Activated T-cell treated with anti-CD3 and anti-CD28 coated beads, Interleukin-2, amount 50 U/mL, for 24 hours (primary cell): ENCODE measurements around the gene MAML1.

Experiments
- DNase-seq: peaks from one replicate; pipeline ENCODE4 v3.0.0-alpha.2; 2020
- H3K27ac Mint-ChIP-seq: 2 replicates; pipeline ENCODE4 v1.8.0; 2020; ENCODE audit warnings: mild to moderate bottlenecking, mixed read lengths
- H3K27me3 Mint-ChIP-seq: 2 replicates; pipeline ENCODE4 v1.8.0; 2020; ENCODE audit warnings: mixed read lengths
- H3K36me3 Mint-ChIP-seq: 2 replicates; pipeline ENCODE4 v1.8.0; 2020; ENCODE audit warnings: low read depth, mixed read lengths
- H3K4me1 Mint-ChIP-seq: 2 replicates; pipeline ENCODE4 v1.8.0; 2020; ENCODE audit warnings: low read depth, mixed read lengths
- H3K4me3 Mint-ChIP-seq: 2 replicates; pipeline ENCODE4 v1.8.0; 2020; ENCODE audit warnings: mild to moderate bottlenecking, moderate library complexity, mixed read lengths
- H3K9me3 Mint-ChIP-seq: 2 replicates; pipeline ENCODE4 v1.8.0; 2020; ENCODE audit warnings: mixed read lengths

Gene MAML1

DNA sequence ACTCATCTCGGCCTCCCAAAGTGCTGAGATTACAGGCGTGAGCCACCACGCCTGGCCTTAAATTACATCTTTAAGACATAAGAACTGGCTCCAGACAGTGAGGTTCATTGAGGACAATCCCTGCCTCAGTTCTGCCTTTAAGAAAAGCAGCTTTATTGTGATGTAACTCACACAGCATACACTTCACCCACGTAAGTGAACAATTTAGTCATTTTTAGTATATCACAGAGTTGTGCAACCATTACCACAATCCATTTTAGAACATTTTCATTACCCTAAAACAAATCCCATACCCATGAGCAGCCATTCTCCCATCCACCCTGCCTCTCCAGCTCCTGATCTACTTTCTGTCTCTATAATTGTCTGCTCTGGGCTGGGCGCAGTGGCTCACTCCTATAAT, 37.2 kb downstream of the MAML1 start:
- no peaks in the 10 kb centered on the region for H3K27me3 Mint-ChIP-seq
- H3K27ac Mint-ChIP-seq: no peak overlapping the region
- no peak for DNase-seq
- no peak overlapping the region for H3K4me3 Mint-ChIP-seq
- peaks cover 44% of the 10 kb centered on the region for H3K4me1 Mint-ChIP-seq
- H3K36me3 Mint-ChIP-seq: peaks cover 98% of the 10 kb centered on the region
- no peaks in the 10 kb centered on the region for H3K9me3 Mint-ChIP-seq

DNA sequence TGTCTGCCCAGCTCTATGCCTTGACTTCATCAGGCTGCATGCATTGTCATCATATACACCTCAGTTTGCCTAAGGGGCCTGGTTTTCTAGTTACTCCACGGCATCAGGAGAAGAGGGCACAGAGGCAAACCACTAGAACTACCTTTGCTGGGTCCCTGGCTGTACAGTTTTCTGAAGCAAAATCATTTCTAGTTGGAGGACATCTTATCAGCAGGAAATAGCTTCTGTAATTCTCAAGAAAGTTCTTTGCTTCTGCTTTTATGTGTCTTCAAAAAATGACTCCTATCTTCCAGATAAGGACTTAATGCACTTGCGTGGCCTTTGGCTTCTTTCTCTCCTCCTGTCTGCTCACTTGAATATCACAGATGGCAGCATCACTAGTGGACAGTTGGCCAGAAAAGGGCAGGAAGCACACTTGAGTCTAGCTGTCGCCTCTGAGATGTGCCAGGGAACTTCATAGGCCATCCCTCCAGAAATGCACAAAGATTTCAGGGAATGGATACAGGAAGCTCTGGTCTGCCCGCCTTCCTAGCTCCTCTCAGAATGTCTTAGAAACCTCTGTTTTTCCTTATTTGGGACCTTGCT, 38.8 kb downstream of the MAML1 start:
- H3K36me3 Mint-ChIP-seq: peaks cover 98% of the 10 kb centered on the region
- peaks cover 28% of the 10 kb centered on the region for H3K4me1 Mint-ChIP-seq
- no peaks in the 10 kb centered on the region for H3K27me3 Mint-ChIP-seq
- H3K27ac Mint-ChIP-seq: peak overlapping the region; percentile 42
- H3K4me3 Mint-ChIP-seq: no peak overlapping the region
- DNase-seq: no peak
- no peaks in the 10 kb centered on the region for H3K9me3 Mint-ChIP-seq

DNA sequence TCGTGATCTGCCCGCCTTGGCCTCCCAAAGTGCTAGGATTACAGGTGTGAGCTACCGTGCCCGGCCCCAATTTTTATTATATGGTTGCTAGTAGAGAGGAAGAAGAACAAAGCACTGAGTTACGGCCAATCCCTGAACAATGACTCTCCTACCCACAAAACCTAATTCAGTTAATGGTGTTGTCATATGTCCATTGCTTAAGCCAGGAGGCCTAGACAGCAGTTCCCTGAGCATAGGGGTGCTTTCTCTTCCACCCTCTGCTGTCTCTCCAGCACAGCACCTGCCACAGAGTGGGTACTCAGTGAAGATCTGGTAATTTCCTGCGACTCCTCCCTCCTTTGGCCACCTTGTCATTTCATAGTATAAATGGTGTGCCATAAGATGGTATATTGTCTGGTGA, 39.7 kb downstream of the MAML1 start:
- peaks cover 96% of the 10 kb centered on the region for H3K36me3 Mint-ChIP-seq
- H3K27ac Mint-ChIP-seq: no peak overlapping the region

DNA sequence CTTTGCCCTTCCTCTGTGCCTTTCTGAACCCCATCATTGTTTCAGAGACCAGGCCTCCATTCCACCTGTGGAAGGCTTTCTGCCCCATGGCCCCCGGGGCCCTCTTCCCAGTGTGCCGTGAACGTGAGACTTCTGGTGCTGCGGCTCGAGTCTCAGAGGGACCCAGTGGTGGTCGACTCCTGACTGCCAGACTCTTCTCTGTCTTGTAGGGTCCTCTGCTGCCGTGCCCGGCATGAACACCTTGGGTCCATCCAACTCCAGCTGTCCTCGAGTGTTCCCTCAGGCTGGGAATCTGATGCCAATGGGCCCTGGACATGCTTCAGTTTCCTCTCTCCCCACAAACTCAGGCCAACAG, 41.0 kb downstream of the MAML1 start:
- Mint-ChIP-seq H3K27ac (no peak overlapping the region), H3K27me3 (no peaks in the 10 kb centered on the region), H3K9me3 (no peaks in the 10 kb centered on the region), H3K4me1 (peaks cover 9% of the 10 kb centered on the region), H3K36me3 (peaks cover 96% of the 10 kb centered on the region), H3K4me3 (no peak overlapping the region)
- no peak for DNase-seq

More for the DNA sequence above, 39.7 kb downstream of the MAML1 start:
- H3K4me3 Mint-ChIP-seq: no peak overlapping the region
- no peaks in the 10 kb centered on the region for H3K9me3 Mint-ChIP-seq
- peaks cover 21% of the 10 kb centered on the region for H3K4me1 Mint-ChIP-seq
- H3K27me3 Mint-ChIP-seq: no peaks in the 10 kb centered on the region
- DNase-seq: no peak

DNA sequence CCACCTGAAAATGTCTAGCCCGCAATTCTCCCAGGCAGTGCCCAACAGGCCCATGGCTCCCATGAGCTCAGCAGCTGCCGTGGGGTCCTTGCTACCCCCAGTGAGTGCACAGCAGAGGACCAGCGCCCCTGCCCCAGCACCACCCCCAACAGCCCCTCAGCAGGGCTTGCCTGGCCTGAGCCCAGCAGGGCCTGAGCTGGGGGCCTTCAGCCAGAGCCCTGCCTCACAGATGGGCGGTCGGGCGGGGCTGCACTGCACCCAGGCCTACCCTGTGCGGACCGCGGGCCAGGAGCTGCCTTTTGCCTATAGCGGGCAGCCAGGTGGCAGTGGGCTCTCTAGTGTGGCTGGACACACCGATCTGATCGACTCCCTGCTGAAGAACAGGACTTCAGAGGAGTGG, 41.8 kb downstream of the MAML1 start:
- Mint-ChIP-seq H3K4me1 (peaks cover 4% of the 10 kb centered on the region), H3K36me3 (peaks cover 93% of the 10 kb centered on the region), H3K4me3 (no peak overlapping the region), H3K9me3 (no peaks in the 10 kb centered on the region), H3K27me3 (no peaks in the 10 kb centered on the region), H3K27ac (no peak overlapping the region)
- no peak for DNase-seq

DNA sequence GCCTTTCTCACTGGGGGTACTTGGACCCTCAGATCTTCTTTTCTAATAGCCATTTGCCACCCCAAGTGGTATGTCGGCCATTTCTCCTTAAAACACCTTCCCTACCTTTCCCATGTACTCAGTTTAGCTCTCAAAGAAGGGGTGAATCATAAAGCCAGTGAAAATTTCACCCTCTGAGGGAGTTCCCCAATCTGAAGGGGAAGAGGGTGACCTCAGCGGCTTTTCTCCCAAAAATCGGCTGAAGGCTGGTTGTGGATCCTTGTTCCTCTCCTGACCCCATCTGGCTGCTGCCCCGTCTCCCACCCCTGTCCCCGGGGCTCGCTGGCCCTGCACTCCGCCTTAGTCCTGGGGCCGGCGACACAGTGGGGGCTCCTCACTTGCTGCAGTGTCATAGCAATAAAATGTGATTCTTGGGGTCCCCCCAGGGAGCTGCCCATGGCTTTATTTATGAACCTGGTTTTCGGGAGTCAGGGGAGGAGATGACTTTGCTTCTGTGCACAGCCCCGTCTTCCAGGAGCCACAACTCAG, 43.9 kb downstream of the MAML1 start:
- H3K27me3 Mint-ChIP-seq: no peaks in the 10 kb centered on the region
- no peak overlapping the region for H3K27ac Mint-ChIP-seq
- peaks cover 86% of the 10 kb centered on the region for H3K36me3 Mint-ChIP-seq
- H3K9me3 Mint-ChIP-seq: no peaks in the 10 kb centered on the region
- H3K4me3 Mint-ChIP-seq: no peak overlapping the region
- DNase-seq: no peak
- no peaks in the 10 kb centered on the region for H3K4me1 Mint-ChIP-seq

DNA sequence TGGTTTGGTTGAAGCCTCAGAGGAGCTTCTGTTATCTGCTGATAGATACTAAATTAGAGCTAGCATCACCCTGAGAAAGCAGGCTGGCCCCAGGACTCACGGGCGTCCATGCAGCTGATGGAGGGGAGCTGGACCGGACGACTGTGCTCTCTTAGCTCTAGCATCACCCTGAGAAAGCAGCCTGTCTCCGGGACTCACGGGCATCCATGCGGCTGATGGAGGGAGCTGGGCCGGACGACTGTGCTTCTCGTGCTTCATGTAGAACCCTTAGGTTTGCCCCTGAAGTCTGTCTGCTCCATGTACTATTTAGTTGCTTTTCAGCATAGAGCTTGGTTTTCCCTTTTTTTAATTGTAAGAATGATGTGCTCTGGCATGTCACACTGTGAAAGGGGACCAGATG, 44.8 kb downstream of the MAML1 start:
- Mint-ChIP-seq H3K27ac (peak overlapping the region; percentile 71), H3K27me3 (no peaks in the 10 kb centered on the region), H3K36me3 (peaks cover 79% of the 10 kb centered on the region), H3K4me3 (no peak overlapping the region), H3K9me3 (no peaks in the 10 kb centered on the region), H3K4me1 (no peaks in the 10 kb centered on the region)
- no peak for DNase-seq

DNA sequence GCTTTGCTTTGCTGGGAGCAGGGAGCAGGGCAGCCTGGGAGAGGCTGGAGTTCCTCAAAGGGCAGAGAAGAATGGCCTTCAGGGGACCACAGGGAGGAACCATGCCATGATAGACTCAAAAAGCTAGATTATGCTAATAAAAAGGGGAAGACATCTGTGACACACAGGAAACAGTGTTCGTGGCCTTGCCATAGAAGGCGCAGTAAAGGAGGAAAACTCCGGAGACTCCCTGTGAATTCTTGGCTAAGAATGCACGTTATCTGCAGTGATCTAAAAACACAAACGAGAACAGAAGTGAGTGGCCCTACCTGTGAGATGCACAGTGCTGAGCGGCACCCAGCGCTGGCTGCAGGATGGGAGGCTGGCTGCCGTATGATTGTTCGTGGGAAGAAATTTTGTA, 45.3 kb downstream of the MAML1 start:
- Mint-ChIP-seq H3K27ac (peak overlapping the region; percentile 71), H3K36me3 (peaks cover 74% of the 10 kb centered on the region), H3K9me3 (no peaks in the 10 kb centered on the region), H3K4me3 (no peak overlapping the region), H3K27me3 (no peaks in the 10 kb centered on the region), H3K4me1 (no peaks in the 10 kb centered on the region)
- no peak for DNase-seq

DNA sequence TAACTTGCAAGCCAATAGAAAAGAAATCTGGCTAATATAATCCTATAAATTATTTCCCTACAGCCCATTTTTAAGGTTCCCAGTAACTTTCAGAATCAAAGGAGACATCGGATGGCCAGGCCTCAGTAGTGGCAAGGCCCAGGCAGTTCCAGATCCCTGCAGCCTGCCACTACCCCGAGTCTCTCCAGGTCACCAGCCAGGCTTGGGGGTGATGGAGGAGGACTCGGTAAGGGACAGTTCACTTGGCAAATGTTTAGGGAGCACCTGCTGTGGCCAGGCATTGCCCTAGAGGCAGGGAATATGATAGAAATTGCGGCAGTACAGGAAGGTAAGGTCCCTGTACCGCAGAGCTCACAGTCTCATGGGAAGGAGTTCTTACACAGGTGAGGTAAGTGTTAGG, 46.0 kb downstream of the MAML1 start:
- Mint-ChIP-seq H3K4me3 (no peak overlapping the region), H3K36me3 (peaks cover 68% of the 10 kb centered on the region), H3K27me3 (no peaks in the 10 kb centered on the region), H3K4me1 (no peaks in the 10 kb centered on the region), H3K9me3 (no peaks in the 10 kb centered on the region), H3K27ac (no peak overlapping the region)
- no peak for DNase-seq

DNA sequence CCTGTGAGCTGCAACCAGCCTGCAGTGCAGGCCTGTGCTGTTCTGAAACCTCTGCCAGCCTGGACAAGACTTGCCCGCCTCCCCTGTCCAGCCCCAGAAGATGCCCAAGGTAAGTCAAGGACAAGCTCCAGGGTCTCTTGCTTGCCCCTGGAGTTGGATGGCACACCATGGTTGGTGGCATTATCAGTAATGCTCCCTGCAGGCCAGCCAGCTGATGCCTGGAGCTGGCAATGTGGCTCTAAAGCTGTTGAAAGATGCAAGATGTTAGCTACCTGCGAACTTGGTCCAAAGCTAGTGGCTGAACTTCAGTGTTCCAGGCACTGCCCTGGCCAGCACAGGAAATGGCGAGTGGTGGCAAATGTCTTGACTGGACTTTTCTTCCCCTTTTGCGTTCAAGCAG, 47.2 kb downstream of the MAML1 start:
- H3K27ac Mint-ChIP-seq: no peak overlapping the region
- H3K36me3 Mint-ChIP-seq: peaks cover 57% of the 10 kb centered on the region
- no peak for DNase-seq
- H3K4me3 Mint-ChIP-seq: no peak overlapping the region
- no peaks in the 10 kb centered on the region for H3K27me3 Mint-ChIP-seq
- no peaks in the 10 kb centered on the region for H3K4me1 Mint-ChIP-seq
- H3K9me3 Mint-ChIP-seq: no peaks in the 10 kb centered on the region

DNA sequence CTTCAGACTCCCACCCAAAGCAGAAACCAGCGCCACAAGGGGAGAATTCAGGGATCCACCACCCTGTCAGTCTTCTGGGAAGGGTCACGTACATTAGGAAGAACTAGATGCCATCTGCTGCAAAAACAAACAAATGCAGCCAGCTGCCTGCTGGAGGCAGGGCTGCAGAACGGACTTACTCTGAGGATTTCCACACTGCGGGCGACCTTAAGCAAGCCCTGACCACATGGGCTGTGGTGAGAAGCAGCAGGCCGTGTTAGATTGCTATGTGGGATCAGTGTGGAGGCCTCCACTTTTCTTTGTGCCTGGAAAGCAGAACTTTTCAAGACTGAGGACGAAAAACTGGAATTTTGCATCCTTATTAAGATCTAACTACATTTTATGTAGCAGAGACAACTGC, 47.7 kb downstream of the MAML1 start:
- Mint-ChIP-seq H3K27me3 (no peaks in the 10 kb centered on the region), H3K27ac (no peak overlapping the region), H3K36me3 (peaks cover 51% of the 10 kb centered on the region)

DNA sequence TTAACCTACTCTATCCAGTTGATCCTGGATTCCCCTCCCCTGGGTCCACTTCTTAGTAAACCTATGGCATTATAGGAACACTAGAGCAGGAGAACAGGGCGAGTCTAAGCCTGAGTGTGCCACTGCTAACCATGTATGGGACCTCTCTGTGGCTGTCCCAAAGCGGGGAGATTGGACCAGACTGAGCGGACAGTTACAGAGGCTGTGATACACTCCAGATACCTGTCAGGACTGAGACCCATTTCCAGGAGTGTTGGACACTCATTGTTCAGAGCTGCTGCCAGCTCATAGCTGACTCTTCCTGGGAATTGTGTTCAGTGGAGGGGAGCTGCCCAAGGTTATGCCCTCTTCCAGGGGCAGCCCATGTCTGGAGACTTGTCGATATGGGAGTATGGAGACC, 49.2 kb downstream of the MAML1 start:
- H3K4me1 Mint-ChIP-seq: no peaks in the 10 kb centered on the region
- H3K36me3 Mint-ChIP-seq: peaks cover 37% of the 10 kb centered on the region
- no peak overlapping the region for H3K4me3 Mint-ChIP-seq
- no peak overlapping the region for H3K27ac Mint-ChIP-seq
- no peaks in the 10 kb centered on the region for H3K9me3 Mint-ChIP-seq
- H3K27me3 Mint-ChIP-seq: no peaks in the 10 kb centered on the region
- no peak for DNase-seq

More for the DNA sequence above, 47.7 kb downstream of the MAML1 start:
- DNase-seq: no peak
- H3K4me3 Mint-ChIP-seq: no peak overlapping the region
- H3K9me3 Mint-ChIP-seq: no peaks in the 10 kb centered on the region
- H3K4me1 Mint-ChIP-seq: no peaks in the 10 kb centered on the region

DNA sequence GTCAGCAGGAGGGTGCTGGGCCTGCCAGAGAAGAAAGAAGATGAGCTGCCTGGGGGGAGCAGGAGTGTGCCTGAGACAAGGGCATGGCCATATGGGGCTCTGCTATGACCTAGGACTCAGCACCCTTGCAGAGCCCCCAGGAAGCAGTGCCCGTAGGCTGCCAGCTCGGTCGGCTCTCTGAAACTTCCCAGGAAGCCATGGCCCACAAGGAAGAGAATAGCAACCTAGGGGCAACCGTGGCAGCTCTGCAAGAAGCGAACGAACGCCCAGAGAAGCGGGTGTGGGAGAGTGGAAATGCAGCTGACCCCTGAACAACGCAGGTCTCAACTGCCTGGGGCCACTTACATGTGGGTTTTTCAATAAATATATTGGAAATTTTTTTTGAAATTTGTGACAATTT, 50.5 kb downstream of the MAML1 start:
- Mint-ChIP-seq H3K4me3 (no peak overlapping the region), H3K36me3 (peaks cover 26% of the 10 kb centered on the region), H3K4me1 (no peaks in the 10 kb centered on the region), H3K27ac (no peak overlapping the region), H3K27me3 (no peaks in the 10 kb centered on the region), H3K9me3 (no peaks in the 10 kb centered on the region)
- no peak for DNase-seq

DNA sequence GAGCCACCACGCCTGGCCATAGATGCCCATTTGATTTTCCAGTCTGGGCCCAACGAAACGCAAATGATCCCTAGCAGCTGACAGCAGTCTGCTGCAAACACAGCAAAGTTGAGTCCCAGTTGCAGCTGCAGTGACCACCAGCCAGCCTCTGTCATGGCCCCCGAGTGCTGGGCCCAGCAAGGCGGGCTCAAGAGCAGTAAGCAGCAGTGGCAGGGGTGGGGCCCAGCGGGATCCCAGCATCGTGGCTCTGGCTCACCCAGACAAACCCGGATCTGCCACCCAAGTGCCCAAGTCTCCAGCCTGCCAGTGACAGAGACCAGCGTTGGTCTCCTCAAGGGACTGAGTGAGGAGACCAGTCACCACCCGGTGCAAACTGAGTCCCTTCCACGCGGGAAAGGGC, 54.2 kb downstream of the MAML1 start:
- Mint-ChIP-seq H3K4me1 (no peaks in the 10 kb centered on the region), H3K27ac (no peak overlapping the region), H3K9me3 (no peaks in the 10 kb centered on the region), H3K4me3 (no peak overlapping the region), H3K27me3 (no peaks in the 10 kb centered on the region), H3K36me3 (no peaks in the 10 kb centered on the region)
- no peak for DNase-seq

DNA sequence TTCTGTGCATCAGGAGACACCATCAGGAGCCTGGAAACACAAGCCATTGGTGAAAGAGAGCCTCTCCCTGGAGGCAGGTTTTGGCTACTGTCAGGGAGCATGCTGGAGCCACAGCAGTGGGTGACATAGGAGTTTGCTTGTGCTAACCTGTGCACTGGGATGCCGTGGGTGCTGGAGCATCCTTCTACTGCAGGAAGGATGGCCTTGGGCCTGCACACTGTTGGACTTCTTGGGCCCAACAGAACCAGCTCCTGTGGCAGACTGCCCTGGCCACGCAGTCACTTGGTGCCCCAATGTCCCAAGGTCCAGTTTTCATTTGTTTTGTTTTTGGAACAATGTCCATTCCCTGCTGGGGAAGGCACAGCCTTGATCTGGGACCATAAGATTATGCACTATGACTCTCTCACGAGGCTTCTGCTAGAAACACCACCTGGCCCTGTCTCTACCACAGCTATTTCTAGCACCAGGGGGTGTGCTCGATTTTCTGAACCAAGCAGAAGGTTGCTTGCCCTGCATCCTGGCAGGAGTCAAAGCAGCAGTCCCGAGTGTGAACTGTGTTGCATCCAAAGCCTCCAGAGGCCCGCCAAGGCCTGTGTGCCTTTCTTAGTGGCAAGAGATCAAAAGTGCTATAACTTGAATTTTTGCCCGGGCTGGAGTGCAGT, 55.7 kb downstream of the MAML1 start:
- Mint-ChIP-seq H3K9me3 (no peaks in the 10 kb centered on the region), H3K27ac (no peak overlapping the region), H3K4me1 (peaks cover 4% of the 10 kb centered on the region), H3K27me3 (no peaks in the 10 kb centered on the region), H3K36me3 (no peaks in the 10 kb centered on the region), H3K4me3 (no peak overlapping the region)
- no peak for DNase-seq
